ENCODE measurements around the gene SERTAD2.

Gene SERTAD2

GRCh38 chr2:64607381-64608304 is 46.1 kb downstream of the SERTAD2 start:
- no peak for DNase-seq

GRCh38 chr2:64606479-64607363 is 47.0 kb downstream of the SERTAD2 start:
- peak; percentile 90 for DNase-seq

DNA sequence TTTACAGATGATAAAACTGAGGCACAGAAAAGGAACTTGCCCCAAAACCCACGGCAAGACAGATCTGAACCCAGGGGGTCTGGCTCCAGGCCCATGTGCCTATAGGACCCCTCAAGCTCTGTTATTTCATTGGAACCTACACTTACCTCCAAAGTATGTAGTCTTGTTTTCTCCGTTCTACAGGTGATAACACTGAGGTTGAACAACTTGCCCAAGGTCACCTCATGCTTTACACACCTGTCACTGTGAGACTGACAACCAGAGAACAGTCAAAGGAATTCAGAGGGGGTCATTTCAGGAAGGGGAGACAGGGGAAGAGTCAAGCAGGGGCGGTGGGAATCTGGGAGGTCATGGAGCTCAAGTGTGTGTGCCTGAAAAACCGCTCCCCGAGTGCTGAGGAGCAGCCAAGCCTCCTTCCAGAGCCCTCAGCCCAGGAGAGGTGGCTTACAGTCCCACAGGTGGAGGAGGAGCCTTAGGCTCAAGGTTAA is 47.7 kb downstream of the SERTAD2 start:
- no peak for DNase-seq

DNA sequence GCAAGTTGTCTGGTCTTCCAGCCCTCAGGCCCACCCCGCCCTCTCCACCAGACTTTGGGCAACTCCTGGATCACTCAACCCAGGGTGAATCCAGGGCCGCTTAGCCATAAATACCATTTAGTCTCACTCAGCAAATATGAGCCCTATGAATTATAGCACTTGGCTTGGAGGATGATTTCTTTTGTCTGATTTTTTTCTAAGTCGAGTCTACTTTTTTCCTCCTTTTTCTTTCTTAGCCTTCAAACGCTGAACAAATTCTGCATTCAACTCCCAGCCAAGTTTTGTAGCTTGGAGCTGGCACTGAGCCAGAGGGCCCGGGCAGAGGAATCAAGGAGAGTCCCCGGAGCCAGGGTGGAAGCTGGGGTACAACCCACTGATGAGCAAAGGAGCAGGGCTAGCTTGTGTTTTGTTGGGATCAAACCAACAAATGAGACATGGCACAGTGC is 48.7 kb downstream of the SERTAD2 start:
- no peak for DNase-seq

DNA sequence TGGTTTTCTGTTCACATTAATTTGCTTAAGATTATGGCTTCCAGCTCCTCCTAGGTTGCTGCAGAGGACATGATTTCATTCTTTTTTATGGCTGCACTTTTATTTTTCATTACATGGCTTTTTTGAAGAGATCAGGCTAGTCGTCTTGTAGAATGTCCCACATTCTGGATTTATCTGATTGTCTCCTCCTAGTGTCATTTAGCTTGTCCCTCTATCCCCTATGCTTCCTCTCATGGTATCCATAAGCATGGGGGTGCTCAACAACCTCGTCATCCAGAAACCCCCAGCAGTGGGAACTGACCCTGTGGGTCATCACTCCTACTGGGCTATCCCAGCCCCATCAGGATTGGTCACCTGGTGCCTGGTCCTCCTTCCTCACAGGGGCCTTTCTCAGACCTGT is 49.6 kb downstream of the SERTAD2 start:
- DNase-seq: no peak

- DNase-seq: no peak
Measured at GRCh38 chr2:64602436-64602835, 51.3 kb downstream of the SERTAD2 start.

DNA sequence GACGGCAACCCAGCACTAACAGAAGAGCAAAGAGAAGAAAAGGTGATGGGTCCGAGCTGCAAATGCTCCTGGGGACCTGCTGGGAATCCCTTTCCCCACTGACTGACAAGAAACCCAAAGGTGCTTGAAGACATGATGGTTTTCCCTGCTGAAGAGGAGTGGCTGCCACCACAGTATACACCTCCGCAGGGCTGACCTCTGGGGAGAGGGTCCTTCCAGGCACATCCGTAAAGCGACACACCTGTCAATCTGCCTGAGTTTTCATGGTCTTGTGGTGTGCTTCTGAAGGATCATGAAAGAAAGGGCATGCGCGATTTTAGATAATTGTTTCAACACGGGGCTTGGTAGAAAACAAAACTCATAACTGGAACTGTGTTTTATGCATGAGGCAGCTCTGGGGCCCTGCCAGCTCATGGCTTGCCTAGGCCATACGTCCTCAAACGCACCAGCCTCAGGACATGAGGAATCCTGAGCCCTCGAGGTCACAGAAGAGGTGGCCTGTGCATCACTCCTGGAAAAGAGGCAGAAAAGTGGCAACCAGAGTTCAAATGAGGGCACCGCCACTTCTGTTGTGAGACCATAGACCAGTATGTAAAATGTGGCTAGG is 51.8 kb downstream of the SERTAD2 start:
- DNase-seq: no peak

- DNase-seq: no peak
Measured at GRCh38 chr2:64601034-64601754, 52.5 kb downstream of the SERTAD2 start.

- DNase-seq: no peak
Measured at GRCh38 chr2:64599469-64599868, 54.2 kb downstream of the SERTAD2 start.

DNA sequence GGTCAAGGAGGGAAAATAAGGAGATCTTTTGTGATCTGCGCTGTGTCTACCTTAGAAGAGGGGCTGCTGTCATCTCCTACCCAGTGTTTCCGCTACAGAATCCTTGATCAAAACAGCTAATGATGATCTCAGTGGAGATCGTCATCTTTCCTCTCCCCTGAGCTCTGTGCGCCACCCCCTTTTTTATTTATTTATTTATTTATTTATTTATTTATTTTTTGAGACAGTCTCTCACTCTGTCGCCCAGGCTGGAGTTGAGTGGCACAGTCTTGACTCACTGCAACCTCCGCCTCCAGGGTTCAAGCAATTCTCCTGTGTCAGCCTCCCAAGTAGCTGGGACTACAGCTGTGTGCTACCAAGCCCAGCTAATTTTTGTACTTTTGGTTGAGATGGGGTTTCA is 55.5 kb downstream of the SERTAD2 start:
- DNase-seq: no peak

DNA sequence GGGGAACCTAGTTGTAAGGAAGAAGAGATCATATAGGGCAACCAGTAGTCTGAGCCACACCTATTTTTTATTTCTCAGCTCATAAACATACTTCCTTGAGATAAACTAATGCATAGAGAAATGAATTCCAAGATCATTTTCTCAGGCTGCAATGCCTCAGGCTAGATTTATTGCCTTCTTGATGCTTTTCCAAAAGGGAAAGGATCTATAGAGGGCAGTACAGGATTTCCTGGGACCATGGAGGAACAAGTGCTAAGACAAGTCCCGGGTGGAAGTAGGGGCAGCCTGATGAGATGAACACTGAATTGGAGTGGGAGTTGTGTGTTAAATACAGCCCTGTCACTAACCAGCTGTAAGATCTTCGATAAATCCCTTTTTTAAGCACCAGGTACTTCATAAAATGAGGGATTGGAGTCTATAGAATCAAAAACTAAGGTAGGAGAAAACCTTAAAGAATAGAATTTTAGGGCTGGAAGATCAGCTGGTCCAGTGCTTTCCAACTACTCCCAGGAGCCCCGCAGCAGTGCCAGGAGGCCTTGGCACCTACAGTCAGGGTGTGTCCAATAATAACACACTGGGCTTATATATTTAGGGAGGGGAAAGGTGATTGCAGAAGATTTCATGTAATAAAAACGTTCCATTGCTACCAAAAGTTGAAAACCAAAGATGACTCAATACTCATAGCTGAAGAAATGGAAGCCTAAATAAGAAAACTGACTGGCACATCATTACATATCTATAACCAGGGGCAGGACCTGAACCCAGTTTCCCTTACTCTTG is 58.1 kb downstream of the SERTAD2 start:
- no peak for DNase-seq

- no peak for DNase-seq
Measured at GRCh38 chr2:64594226-64594989, 59.3 kb downstream of the SERTAD2 start.

DNA sequence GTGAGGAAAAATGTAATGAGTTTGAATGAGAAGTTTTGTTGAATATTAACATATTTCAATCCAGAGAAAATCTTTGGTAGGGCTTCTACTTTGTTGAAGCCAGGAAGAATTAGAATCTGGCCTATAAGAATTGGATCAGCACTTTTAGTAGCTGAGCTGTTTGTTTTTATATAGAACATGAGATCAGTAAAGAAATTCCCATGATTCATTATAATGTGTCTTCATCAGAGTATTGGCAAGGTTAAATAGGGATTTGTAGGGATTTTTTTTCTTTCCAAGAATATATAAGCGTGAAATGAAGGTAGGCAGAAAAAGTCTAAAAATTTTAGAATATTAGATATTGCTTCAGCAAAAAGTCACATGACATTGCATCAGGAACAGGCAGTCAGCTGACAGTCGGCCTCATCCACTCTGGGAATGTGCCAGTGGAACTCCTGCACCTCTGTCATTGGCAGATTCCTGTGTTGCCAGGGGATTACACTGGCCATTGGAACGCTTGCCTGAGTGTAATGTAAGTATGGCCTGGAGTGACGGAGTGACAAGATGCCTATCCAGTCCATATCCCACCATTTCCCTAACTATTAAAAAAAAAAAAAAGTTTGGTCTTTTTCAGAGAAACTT is 60.6 kb downstream of the SERTAD2 start:
- no peak for DNase-seq

DNA sequence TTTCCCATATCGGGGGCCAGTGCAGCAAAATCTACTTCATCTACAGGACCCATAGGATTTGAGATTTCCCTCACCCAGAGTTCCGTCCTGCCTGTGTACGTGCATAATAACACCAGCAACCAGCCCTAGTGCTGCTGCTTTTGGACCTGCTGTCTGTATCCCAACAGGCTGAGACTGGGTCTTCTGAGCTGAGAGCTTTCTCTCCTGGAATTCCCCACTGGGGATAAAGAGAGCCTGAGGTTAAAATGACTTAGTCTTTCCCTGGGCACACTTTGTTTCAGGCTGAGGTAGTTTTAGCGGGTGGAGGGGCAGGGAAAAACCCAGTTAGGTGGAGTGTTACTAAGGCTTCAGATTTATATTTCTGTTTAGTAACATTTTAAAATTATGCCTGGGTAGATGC is 62.5 kb downstream of the SERTAD2 start:
- no peak for DNase-seq

DNA sequence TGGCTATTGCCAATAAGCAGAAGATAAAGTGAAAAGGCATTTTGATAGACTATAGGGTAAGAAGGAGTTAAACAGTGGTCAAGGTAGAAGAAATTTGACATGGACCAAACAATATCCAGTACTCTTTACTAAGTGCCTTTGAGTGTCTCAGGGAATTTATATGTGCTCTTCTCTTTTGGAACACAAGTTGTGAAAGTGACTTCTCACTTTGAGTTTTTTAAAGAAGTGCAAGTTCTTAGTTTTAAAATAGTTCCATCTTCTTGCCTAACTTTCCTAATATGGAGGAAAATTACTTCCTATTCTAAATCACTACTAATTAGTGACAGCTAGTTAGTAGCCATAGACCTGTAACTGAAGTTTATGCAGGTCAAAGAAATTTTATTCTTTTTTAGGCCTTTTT is 66.2 kb downstream of the SERTAD2 start:
- no peak for DNase-seq

GRCh38 chr2:64586883-64587481 is 66.7 kb downstream of the SERTAD2 start:
- DNase-seq: no peak

- DNase-seq: no peak
Measured at GRCh38 chr2:64586054-64586453, 67.7 kb downstream of the SERTAD2 start.

- no peak for DNase-seq
Measured at GRCh38 chr2:64582774-64583340, 70.9 kb downstream of the SERTAD2 start.

- no peak for DNase-seq
Measured at GRCh38 chr2:64581777-64582539, 71.8 kb downstream of the SERTAD2 start.
